AG04450 (cell line): Measurements from ENCODE around the gene KRT40. TPM values are rescaled to one million over a fixed set of nuclear protein-coding genes. Genes with fewer than 3 reads are reported as not detected.

Source experiments
- CTCF ChIA-PET: fragments of 300-600, 350-600 bp; formaldehyde crosslinking; extraction: SDS; loops from one replicate; lab custom pipeline; 2022; ENCODE audit warnings: antibody characterized with exemption, inconsistent platforms; lab: Charles Lee
- POLR2A ChIA-PET: fragments of 350-600 bp; formaldehyde crosslinking; extraction: SDS; loops from one replicate; lab custom pipeline; 2021; ENCODE audit warnings: antibody characterized with exemption, inconsistent platforms; lab: Yijun Ruan, JAX
- DNase-seq: peaks from one replicate; pipeline ENCODE4 v3.0.0-alpha.2; 2011; ENCODE audit warnings: low read depth, low spot score
- H3K27ac ChIP-seq: one replicate; pipeline ENCODE4 v1.5.1; 2012; ENCODE audit warnings: low read depth, low read length, control low read depth
- H3K27me3 ChIP-seq: one replicate; pipeline ENCODE4 v1.6.0; 2012; ENCODE audit warnings: low read length; ENCODE audit not compliant: control insufficient read depth, insufficient read depth
- H3K4me3 ChIP-seq: 2 replicates; pipeline ENCODE4 v1.5.1; 2011; ENCODE audit warnings: mild to moderate bottlenecking, low read depth, low read length, control low read depth
- H3K9me3 ChIP-seq: 2 replicates; pipeline ENCODE4 v1.5.1; 2012; ENCODE audit warnings: low read length; ENCODE audit not compliant: control insufficient read depth, insufficient read depth
- polyA plus RNA-seq: library from polyadenylated mRNA; depleted of rRNA; stranded (reverse); fragments of >200 nt; gene quantifications from 2 replicates; pipeline ENCODE4 v1.2.3, GENCODE V29; 2011
- TF ChIP-seq, protein P1 (sequence below): IDR thresholded peaks from 2 replicates; pipeline ENCODE4 v1.5.1; 2011; ENCODE audit warnings: low read depth, low read length, control low read depth, inconsistent platforms

KRT40 gene
- polyA plus RNA-seq, 1 experiment, result not detected

DNA sequence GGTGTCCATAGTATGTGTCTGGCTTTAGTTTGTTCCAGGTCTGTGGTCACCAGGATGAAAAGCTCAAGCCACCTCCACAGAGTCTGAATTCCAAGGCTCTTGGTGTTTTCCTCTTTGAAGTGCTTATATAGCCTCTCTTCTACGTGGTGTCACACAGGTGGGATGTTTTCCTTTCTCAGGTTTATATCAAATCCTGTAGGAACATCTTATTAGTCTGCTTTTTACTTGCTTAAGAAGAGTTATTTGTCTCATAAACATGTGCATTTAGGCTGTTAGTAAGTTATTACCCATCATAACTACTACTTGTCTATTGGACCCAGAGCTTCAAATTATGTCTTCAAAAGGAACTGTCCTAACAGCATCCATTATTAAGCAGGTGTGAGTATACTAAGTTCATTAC, 17.3 kb downstream of the KRT40 start, which contains the start of gene KRT39:
TSS of gene KRT39 (minus strand) at position 101 of the 400 bp plus-strand sequence. CDS start at position 9, 92 bp downstream.
- peaks cover 14% of the 10 kb centered on the region for H3K9me3 ChIP-seq
- TF ChIP-seq, protein P1, sequence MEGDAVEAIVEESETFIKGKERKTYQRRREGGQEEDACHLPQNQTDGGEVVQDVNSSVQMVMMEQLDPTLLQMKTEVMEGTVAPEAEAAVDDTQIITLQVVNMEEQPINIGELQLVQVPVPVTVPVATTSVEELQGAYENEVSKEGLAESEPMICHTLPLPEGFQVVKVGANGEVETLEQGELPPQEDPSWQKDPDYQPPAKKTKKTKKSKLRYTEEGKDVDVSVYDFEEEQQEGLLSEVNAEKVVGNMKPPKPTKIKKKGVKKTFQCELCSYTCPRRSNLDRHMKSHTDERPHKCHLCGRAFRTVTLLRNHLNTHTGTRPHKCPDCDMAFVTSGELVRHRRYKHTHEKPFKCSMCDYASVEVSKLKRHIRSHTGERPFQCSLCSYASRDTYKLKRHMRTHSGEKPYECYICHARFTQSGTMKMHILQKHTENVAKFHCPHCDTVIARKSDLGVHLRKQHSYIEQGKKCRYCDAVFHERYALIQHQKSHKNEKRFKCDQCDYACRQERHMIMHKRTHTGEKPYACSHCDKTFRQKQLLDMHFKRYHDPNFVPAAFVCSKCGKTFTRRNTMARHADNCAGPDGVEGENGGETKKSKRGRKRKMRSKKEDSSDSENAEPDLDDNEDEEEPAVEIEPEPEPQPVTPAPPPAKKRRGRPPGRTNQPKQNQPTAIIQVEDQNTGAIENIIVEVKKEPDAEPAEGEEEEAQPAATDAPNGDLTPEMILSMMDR, result no peak
- ChIA-PET CTCF (no interaction called here), POLR2A (no interaction called here)
- DNase-seq, result no peak
- peak within 1 kb of the TSS; percentile 11 for H3K27ac ChIP-seq
- no peaks in the 10 kb centered on the region for H3K27me3 ChIP-seq
- no peak within 1 kb of the TSS for H3K4me3 ChIP-seq

DNA sequence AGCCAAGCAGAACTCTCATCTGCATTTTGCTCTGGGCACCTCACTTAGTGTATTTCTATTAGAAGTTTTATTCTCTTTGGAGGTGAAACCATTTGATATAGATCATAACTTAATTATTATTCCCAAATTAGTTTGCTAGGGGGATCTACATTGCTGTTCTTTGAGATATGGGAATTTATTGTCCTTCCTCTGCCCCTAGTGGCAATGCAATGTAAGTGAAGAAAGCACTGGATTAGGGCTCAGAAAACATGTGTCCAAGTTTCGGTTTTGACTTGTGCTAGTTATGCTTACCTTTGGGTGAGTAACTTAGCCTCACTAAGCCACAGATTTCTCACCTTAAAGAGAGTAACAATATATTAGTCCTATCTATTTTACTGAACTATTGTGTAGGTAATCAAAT, 20.3 kb downstream of the KRT40 start:
- Histone ChIP-seq H3K4me3 (no peak overlapping the region), H3K9me3 (peaks cover 14% of the 10 kb centered on the region), H3K27ac (no peak overlapping the region), H3K27me3 (no peaks in the 10 kb centered on the region)
- TF ChIP-seq, protein P1, result peak; percentile 54
- CTCF ChIA-PET, result interaction anchor here (0.6 kb wide), 1 partner anchor 794 kb away, joined by 3 read pairs; no protein-coding TSS in a partner anchor
- DNase-seq, result no peak
- POLR2A ChIA-PET, result no interaction called here

DNA sequence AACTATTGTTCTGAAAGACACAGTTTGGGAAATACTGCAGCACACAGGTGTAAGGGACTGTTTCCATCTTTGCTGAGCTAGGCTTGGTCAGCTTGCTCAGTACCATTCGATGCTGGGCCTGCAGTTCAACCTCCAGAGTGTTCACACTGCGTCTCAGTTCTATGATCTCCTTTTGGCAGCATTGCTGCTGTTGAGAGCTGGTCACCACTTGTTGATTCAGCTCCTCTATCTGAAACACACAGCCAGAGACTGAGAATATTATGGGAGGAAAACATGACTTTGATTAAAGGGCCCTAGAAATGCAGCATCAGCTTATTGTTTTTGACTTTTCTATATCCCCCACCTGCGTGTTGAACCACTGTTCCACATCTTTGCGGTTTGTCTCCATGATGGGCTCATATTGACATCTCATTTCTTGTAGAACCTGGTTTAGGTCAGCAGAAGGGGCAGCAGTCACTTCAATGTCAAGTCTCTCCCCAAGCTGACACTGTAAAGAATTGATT, 22.0 kb downstream of the KRT40 start:
- peaks cover 14% of the 10 kb centered on the region for H3K9me3 ChIP-seq
- H3K27me3 ChIP-seq, result no peaks in the 10 kb centered on the region
- DNase-seq, result no peak
- TF ChIP-seq, protein P1, result no peak
- no peak overlapping the region for H3K4me3 ChIP-seq
- ChIA-PET POLR2A (interaction anchor here (0.6 kb wide), 1 partner anchor 1443 kb away, joined by 10 read pairs; no protein-coding TSS in a partner anchor), CTCF (interaction anchor here (0.6 to 1.4 kb wide), 3 partner anchors 15 to 701 kb away, joined by 3 to 4 read pairs (median 3); no protein-coding TSS in a partner anchor)
- no peak overlapping the region for H3K27ac ChIP-seq

DNA sequence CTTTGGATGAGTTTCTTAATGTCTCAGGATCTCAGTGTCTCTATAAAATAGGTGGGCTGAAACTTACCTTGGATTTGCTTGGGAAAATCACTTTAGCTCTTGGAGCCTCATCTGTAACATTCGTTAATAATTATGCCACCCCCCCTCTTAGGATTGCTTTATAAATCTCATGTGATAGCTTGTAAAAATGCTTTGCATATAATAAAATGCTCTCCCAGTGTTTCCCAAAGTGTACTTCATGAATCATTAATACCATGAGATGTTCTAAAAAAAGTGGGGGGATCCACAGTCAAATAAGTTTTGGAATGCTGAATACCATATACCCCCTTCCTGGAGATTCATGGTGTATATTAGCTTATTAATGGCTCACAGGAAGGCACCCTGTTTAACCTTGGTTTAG, 22.5 kb downstream of the KRT40 start:
- Histone ChIP-seq H3K4me3 (no peak overlapping the region), H3K27me3 (no peaks in the 10 kb centered on the region), H3K9me3 (peaks cover 14% of the 10 kb centered on the region), H3K27ac (no peak overlapping the region)
- POLR2A ChIA-PET, result no interaction called here
- CTCF ChIA-PET, result interaction anchor here (0.6 to 1.4 kb wide), 2 partner anchors 15 to 588 kb away, joined by 3 to 4 read pairs; no protein-coding TSS in a partner anchor
- DNase-seq, result no peak
- TF ChIP-seq, protein P1, result no peak

DNA sequence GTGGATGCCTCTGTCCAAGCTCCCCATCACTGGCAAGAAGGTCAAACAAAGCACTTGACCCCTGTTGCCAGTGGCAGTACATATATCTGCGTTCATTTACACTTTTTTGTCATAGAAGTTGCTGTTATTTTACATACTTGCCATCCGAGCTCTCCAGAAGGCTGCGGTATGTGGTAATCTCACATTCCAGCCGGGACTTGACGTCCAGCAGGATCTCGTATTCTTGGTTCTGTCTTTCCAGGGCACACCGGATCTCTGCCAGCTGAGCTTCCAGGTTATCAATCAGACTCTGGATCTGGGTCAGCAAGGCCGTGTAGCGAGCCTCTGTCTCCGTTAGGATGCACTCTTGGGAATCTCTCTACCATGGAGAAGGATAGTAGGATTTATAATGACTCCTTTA, 24.0 kb downstream of the KRT40 start:
- peaks cover 7% of the 10 kb centered on the region; the same call in 1 of the 2 replicates for H3K9me3 ChIP-seq
- H3K27ac ChIP-seq, result no peak overlapping the region
- POLR2A ChIA-PET, result no interaction called here
- DNase-seq, result peak; percentile 15
- TF ChIP-seq, protein P1, result no peak
- H3K4me3 ChIP-seq, result no peak overlapping the region
- CTCF ChIA-PET, result no interaction called here
- no peaks in the 10 kb centered on the region for H3K27me3 ChIP-seq
